Ishikawa (cell line): ENCODE data around the gene MTHFD1L.

Source experiments
- CEBPB ChIP-seq: IDR thresholded peaks from 2 replicates; pipeline ENCODE4 v1.6.1; 2012
- CREB1 ChIP-seq: IDR thresholded peaks from 2 replicates; pipeline ENCODE4 v1.6.1; 2012; ENCODE audit warnings: low read depth
- EGR1 ChIP-seq: IDR thresholded peaks from 2 replicates; pipeline ENCODE4 v1.6.1; 2012
- EP300 ChIP-seq: IDR thresholded peaks from 2 replicates; pipeline ENCODE4 v1.6.1; 2012; ENCODE audit warnings: borderline replicate concordance
- FOXM1 ChIP-seq: IDR thresholded peaks from 2 replicates; pipeline ENCODE4 v1.6.1; 2012; ENCODE audit warnings: low read depth, borderline replicate concordance
- MAX ChIP-seq: IDR thresholded peaks from 2 replicates; pipeline ENCODE4 v1.6.1; 2012
- NFIC ChIP-seq: IDR thresholded peaks from 2 replicates; pipeline ENCODE4 v1.6.1; 2012
- RAD21 ChIP-seq: IDR thresholded peaks from 2 replicates; pipeline ENCODE4 v1.6.1; 2012; ENCODE audit warnings: low read depth
- TAF1 ChIP-seq: IDR thresholded peaks from 2 replicates; pipeline ENCODE4 v1.6.1; 2012; ENCODE audit warnings: low read depth, mild to moderate bottlenecking
- TCF12 ChIP-seq: IDR thresholded peaks from 2 replicates; pipeline ENCODE4 v1.6.1; 2012; ENCODE audit warnings: low read depth
- USF1 ChIP-seq: IDR thresholded peaks from 2 replicates; pipeline ENCODE4 v1.6.1; 2012
- YY1 ChIP-seq: IDR thresholded peaks from 2 replicates; pipeline ENCODE4 v1.6.1; 2012; ENCODE audit warnings: low read depth
- ZBTB7A ChIP-seq: IDR thresholded peaks from 2 replicates; pipeline ENCODE4 v1.6.1; 2012; ENCODE audit warnings: low read depth
- TF ChIP-seq, protein P1 (sequence below): IDR thresholded peaks from 2 replicates; pipeline ENCODE4 v1.6.1; 2012; ENCODE audit warnings: low read depth, mild to moderate bottlenecking

GRCh38 chr6:151018046-151018445 lies 152.5 kb downstream of the MTHFD1L start:
- TF ChIP-seq NFIC: no peak
- TF ChIP-seq MAX: no peak
- TF ChIP-seq, protein P1, sequence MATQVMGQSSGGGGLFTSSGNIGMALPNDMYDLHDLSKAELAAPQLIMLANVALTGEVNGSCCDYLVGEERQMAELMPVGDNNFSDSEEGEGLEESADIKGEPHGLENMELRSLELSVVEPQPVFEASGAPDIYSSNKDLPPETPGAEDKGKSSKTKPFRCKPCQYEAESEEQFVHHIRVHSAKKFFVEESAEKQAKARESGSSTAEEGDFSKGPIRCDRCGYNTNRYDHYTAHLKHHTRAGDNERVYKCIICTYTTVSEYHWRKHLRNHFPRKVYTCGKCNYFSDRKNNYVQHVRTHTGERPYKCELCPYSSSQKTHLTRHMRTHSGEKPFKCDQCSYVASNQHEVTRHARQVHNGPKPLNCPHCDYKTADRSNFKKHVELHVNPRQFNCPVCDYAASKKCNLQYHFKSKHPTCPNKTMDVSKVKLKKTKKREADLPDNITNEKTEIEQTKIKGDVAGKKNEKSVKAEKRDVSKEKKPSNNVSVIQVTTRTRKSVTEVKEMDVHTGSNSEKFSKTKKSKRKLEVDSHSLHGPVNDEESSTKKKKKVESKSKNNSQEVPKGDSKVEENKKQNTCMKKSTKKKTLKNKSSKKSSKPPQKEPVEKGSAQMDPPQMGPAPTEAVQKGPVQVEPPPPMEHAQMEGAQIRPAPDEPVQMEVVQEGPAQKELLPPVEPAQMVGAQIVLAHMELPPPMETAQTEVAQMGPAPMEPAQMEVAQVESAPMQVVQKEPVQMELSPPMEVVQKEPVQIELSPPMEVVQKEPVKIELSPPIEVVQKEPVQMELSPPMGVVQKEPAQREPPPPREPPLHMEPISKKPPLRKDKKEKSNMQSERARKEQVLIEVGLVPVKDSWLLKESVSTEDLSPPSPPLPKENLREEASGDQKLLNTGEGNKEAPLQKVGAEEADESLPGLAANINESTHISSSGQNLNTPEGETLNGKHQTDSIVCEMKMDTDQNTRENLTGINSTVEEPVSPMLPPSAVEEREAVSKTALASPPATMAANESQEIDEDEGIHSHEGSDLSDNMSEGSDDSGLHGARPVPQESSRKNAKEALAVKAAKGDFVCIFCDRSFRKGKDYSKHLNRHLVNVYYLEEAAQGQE: no peak
- TF ChIP-seq RAD21: no peak
- no peak for TF ChIP-seq CEBPB
- TF ChIP-seq FOXM1: no peak
- TF ChIP-seq TAF1: no peak
- TF ChIP-seq YY1: no peak
- no peak for TF ChIP-seq CREB1
- no peak for TF ChIP-seq USF1
- no peak for TF ChIP-seq EGR1
- no peak for TF ChIP-seq ZBTB7A
- no peak for TF ChIP-seq EP300
- TF ChIP-seq TCF12: no peak
